Upper lobe of left lung (tissue), 4 donors: ENCODE results near the gene KCNK2.

Experiments
- EP300 ChIP-seq, 4 donors: sonication (generic); formaldehyde crosslinking; IDR thresholded peaks; one replicate each; pipeline ENCODE4 v1.5.1; 2017; ENCODE audit warnings: antibody characterized with exemption in 4 of 4, control low read depth in 2 of 4
- POLR2A ChIP-seq, 4 donors: fragments of 450-650 bp; IDR thresholded peaks; one replicate each; pipeline ENCODE4 v1.5.1; 2016 to 2017; ENCODE audit warnings: antibody characterized with exemption in 4 of 4, mild to moderate bottlenecking in 2 of 4
- POLR2AphosphoS5 ChIP-seq, 2 donors: sonication (generic); formaldehyde crosslinking; IDR thresholded peaks; one replicate each; pipeline ENCODE4 v1.5.1; 2017; ENCODE audit warnings: antibody characterized with exemption in 2 of 2
- TF ChIP-seq, protein P1 (sequence below), 6 experiments: fragments of 450-650 bp in 4 of 6; fragments of 200-600 bp in 2 of 6; sonication (generic) in 2 of 6; IDR thresholded peaks; one replicate each; pipeline ENCODE4 v1.5.1; 2016 to 2019; ENCODE audit warnings: antibody characterized with exemption in 6 of 6

DNA sequence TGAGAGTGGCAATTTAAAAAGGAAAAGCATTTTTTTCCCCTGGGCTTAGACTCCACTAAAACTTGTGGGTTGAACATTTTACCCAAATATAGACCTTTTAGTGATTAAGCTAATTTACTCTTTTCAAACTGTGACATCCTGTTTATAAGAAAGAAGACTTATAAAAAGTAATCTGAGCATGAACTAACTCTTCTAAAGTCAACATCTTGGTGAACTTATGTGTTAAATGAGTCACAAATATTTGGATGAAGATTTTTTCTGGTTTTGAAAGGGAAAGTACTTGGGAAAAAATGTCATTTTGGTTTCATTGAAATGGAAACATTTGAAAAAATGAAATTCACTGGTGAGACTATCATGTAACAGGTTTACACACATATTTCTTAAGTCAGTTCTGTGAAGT, 109.8 kb downstream of the KCNK2 start:
- TF ChIP-seq, protein P1, sequence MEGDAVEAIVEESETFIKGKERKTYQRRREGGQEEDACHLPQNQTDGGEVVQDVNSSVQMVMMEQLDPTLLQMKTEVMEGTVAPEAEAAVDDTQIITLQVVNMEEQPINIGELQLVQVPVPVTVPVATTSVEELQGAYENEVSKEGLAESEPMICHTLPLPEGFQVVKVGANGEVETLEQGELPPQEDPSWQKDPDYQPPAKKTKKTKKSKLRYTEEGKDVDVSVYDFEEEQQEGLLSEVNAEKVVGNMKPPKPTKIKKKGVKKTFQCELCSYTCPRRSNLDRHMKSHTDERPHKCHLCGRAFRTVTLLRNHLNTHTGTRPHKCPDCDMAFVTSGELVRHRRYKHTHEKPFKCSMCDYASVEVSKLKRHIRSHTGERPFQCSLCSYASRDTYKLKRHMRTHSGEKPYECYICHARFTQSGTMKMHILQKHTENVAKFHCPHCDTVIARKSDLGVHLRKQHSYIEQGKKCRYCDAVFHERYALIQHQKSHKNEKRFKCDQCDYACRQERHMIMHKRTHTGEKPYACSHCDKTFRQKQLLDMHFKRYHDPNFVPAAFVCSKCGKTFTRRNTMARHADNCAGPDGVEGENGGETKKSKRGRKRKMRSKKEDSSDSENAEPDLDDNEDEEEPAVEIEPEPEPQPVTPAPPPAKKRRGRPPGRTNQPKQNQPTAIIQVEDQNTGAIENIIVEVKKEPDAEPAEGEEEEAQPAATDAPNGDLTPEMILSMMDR (IDR thresholded peaks at IDR 0.05): no peak
- TF ChIP-seq POLR2A (IDR thresholded peaks at IDR 0.05) (no peak), POLR2AphosphoS5 (IDR thresholded peaks at IDR 0.05) (no peak), EP300 (IDR thresholded peaks at IDR 0.05) (no peak)
